Measurements from ENCODE around the gene PLAAT2. TPM values are rescaled to one million over a fixed set of nuclear protein-coding genes. Genes with fewer than 3 reads are reported as not detected.

Gene PLAAT2
- total and polyA plus RNA-seq, 9 of the 15 experiments (the other 6 are each of a cell fraction or from before 2014, with no cell fraction given): not detected

GRCh38 chr11:63549411-63549810, 13.8 kb downstream of the PLAAT2 start:
- POLR2A ChIA-PET: interaction anchor here (1.5 kb wide), 1 partner anchor 11 kb away, joined by 3 read pairs; no protein-coding TSS in a partner anchor
- 29% methylated on average over 4 of the region's 4 CpGs for WGBS (ENCODE audit: insufficient coverage, low coverage, missing lambda C conversion rate)

More at GRCh38 chr11:63549411-63549810, 13.8 kb downstream of the PLAAT2 start:
- TF ChIP-seq GTF2B (IDR thresholded peaks at IDR 0.05; ENCODE audit: extremely low read depth, insufficient read length): no peak
- TF ChIP-seq EP300 (IDR thresholded peaks at IDR 0.05; ENCODE audit: low read length): no peak
- TF ChIP-seq ZNF77 (CRISPR knock-in tag; IDR thresholded peaks at IDR 0.05): no peak
- TF ChIP-seq MLX (CRISPR knock-in tag; conservative IDR thresholded peaks at IDR 0.05): no peak
- no peak for TF ChIP-seq NEUROD1 (IDR thresholded peaks at IDR 0.05; ENCODE audit: borderline replicate concordance, low read depth, low read length, partially characterized antibody)
- no peaks in the 10 kb centered on the region for H3K9me1 ChIP-seq (ENCODE audit: control insufficient read depth, insufficient read depth, low read length)
- H3K9me3 ChIP-seq (replicated peaks; ENCODE audit: control insufficient read depth, insufficient read depth, low read depth, low read length): no peaks in the 10 kb centered on the region
- ATAC-seq (no peak), DNase-seq (ENCODE audit: extremely low read depth in 1 of 4, low spot score in 3 of 4) (no peak), FAIRE-seq (no peak)
- no peaks in the 10 kb centered on the region for H3K79me2 ChIP-seq (ENCODE audit: control insufficient read depth, insufficient read depth, low read length)
- no peak overlapping the region for H3K4me2 ChIP-seq (ENCODE audit: insufficient read depth, low read length)
- no peak overlapping the region for H3K4me3 ChIP-seq
- no peaks in the 10 kb centered on the region for H3K36me3 ChIP-seq (ENCODE audit: control insufficient read depth, insufficient read depth, low read length)
- peak overlapping the region; percentile 39; the same call in 1 of the 2 replicates for H2AFZ ChIP-seq (ENCODE audit: low read depth, low read length)
- peaks cover 0 to 3% of the 10 kb centered on the region in 2 experiments; a peak in 2 of 5 replicates for H3K27me3 ChIP-seq (ENCODE audit: control insufficient read depth in 2 of 2, insufficient read depth in 2 of 2, low read length in 2 of 2)
- no peaks in the 10 kb centered on the region for H4K20me1 ChIP-seq (replicated peaks; ENCODE audit: control insufficient read depth, insufficient read depth, low read length)
- intact Hi-C loops (cut with micrococcal nuclease): no loop called here
- no TSS peak for BruUV-seq (replicated peaks)
- H3K4me1 ChIP-seq (replicated peaks in 1 of 2; ENCODE audit: control insufficient read depth in 2 of 2, insufficient read depth in 2 of 2, low read length in 2 of 2): no peaks in the 10 kb centered on the region; a peak in 1 of 5 replicates
- CTCF ChIA-PET (ENCODE audit: low intra/inter-chr PET ratio): no interaction called here
- in situ Hi-C loops (cut with MboI): no loop called here
- H3K27ac ChIP-seq (ENCODE audit: extremely low read depth, low read depth, low read length): no peak overlapping the region
- H3K9ac ChIP-seq (ENCODE audit: insufficient read depth in 1 of 2, low read depth in 2 of 2, low read length in 2 of 2): no peak overlapping the region

Data from K562 (cell line).